SH-SY5Y (cell line): ENCODE data around the gene HOXD11.

Source experiments
- GATA2 ChIP-seq: IDR thresholded peaks from 2 replicates; pipeline ENCODE4 v1.6.1; 2011; ENCODE audit warnings: mild to moderate bottlenecking, low read depth, low read length
- GATA3 ChIP-seq: IDR thresholded peaks from 2 replicates; pipeline ENCODE4 v1.6.1; 2011; ENCODE audit warnings: low read depth, mild to moderate bottlenecking, low read length, moderate library complexity

Gene HOXD11

DNA sequence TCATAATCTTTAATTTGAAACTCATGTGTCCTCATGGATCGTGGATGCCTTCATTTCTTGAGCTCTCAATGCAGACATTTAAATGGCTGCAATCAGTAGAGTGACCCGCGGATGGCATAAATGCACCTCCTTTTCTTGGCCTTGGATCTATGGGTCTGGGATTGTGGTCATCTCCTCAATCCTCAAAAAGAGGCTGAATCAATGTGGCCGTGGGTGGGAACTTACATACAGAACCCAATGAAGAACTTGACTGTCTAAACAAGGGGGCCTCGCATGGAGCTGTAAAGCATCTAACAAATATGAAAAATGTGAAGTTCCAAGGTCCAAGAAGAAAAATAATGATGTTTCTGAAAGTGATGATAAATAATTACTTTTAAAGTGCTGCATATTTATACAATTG lies 11.7 kb upstream of the HOXD11 start:
- TF ChIP-seq GATA3: no peak
- TF ChIP-seq GATA2: no peak

DNA sequence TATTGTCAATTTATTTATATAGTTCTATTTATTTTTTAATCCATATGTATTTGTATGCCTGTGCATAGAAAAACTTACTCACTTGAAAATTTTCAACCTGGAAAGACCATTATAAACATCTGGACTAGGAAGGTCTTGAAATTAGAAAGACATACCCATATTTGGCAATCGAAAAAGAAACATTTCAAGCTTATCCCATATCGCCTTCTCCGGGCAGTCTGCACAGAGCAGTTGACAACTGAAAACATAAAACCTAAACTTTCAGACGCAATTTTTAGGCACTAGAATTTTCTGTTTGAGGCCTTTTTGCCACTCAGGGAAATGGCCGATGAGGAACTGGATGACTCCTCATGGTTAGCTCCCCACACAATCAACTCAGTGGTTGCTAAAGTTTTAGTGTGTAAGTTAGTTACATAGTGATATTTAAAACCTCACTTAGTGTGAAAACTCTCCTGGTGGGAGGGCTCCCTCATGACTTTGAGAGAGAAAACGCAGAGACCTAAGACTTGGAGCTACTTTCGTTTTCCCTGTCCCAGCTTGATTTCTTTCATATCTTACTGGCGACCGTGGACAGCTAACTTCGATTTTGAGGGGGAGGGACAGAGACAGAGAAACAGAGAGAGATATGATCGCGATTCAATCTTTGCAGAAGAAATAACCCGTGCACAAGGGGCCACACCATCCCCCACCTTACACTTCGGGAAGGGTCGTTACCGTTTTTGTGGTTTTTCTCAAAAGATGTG lies 10.7 kb upstream of the HOXD11 start:
- no peak for TF ChIP-seq GATA2
- no peak for TF ChIP-seq GATA3

DNA sequence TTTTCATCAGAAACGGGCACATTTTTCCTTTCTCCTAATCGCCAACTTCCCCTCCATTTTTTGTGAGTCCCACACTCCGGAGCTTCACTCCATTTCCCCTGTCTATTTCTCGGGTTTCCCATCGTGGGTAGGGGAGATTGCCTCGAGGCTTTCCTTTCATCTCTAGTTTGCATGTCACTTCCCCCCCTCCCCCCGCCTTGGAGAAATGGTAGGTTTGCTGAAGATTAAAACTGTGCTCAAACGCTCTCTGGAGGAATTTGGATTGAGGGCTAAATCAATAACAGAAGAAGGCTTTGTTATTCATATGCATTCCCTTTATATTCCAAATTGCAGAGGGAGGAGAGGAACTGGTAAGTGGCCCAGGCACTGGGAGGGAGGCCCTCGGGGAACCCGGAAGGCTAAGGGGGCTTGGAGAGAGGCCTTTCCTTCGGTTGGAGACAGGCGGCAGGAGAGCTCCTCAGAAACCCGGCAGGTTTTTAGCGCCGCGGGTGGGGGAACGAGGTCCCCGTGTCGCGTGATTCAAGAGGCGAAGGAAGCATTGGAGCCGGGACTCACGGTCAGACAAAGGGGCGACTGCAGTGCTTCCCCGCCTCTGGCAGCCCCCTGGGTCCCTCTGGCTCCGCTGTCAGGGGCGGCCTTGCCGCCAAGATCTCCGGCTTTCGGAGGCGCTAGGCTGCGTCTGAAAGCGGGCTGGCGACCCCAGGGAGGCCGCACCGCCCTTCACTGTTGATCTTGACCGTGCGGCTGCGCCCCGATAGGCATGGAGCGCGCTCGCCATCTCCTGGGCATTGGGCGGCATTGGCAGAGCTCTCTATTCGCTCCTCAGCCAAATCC lies 9.9 kb upstream of the HOXD11 start:
- TF ChIP-seq GATA2: no peak; the same call in 1 of the 2 replicates
- no peak for TF ChIP-seq GATA3

DNA sequence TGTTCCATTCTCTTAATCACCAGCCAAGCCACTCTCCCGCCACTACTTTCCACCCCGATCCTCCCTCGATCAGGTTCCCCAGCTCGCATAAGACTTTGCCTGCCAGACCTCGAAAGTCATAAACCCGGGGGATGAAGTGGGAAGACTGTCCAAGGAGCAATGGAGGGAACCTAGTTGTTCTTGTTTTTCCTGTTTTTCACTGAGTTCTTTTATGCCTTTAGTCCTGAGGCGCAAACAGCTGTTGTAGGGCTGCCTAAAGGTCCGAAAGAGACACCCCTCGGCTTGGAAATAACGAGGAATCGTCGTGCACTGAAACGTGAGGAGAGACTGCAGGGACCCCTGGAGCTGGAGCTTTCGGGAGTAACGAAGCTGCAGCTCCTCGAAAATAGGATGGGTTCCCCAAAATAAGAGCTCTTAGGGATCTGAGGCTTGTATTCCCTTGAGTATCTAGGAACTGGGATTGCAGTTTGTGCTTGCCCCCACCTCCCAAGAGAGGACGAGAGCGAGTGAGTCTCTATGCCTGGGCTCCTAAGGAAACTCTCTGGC lies 9.2 kb upstream of the HOXD11 start:
- TF ChIP-seq GATA2 (no peak), GATA3 (no peak)

GRCh38 chr2:176098366-176099158 lies 8.5 kb upstream of the HOXD11 start:
- TF ChIP-seq GATA2 (no peak), GATA3 (no peak)

- TF ChIP-seq GATA2 (no peak), GATA3 (no peak)
These were observed 7.8 kb upstream of the HOXD11 start for GRCh38 chr2:176099159-176099727.

DNA sequence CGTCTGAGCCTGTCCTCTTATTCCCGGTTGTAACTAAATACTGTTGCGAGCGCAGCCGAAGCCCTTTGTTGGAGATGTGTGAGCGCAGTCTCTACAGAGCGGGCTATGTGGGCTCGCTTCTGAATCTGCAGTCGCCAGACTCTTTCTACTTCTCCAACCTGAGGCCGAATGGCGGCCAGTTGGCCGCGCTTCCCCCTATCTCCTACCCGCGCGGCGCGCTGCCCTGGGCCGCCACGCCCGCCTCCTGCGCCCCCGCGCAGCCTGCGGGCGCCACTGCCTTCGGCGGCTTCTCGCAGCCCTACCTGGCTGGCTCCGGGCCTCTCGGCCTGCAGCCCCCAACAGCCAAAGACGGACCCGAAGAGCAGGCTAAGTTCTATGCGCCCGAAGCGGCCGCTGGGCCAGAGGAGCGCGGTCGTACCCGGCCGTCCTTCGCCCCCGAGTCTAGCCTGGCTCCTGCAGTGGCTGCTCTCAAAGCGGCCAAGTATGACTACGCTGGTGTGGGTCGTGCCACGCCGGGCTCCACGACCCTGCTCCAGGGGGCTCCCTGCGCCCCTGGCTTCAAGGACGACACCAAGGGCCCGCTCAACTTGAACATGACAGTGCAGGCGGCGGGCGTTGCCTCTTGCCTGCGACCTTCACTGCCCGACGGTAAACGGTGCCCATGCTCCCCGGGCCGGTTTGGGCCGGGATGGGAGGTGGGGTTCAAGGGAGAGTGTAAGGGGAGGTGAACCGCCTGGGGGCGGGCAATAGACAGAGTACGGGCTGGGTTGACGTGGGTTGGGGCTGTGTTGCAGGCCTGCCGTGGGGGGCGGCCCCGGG lies 7.1 kb upstream of the HOXD11 start, which contains the start of gene HOXD12:
Gene HOXD12 (plus strand): TSS at position 68 of the 819 bp plus-strand sequence. CDS start 7 bp downstream, at position 75.
- TF ChIP-seq GATA2 (no peak), GATA3 (no peak)

DNA sequence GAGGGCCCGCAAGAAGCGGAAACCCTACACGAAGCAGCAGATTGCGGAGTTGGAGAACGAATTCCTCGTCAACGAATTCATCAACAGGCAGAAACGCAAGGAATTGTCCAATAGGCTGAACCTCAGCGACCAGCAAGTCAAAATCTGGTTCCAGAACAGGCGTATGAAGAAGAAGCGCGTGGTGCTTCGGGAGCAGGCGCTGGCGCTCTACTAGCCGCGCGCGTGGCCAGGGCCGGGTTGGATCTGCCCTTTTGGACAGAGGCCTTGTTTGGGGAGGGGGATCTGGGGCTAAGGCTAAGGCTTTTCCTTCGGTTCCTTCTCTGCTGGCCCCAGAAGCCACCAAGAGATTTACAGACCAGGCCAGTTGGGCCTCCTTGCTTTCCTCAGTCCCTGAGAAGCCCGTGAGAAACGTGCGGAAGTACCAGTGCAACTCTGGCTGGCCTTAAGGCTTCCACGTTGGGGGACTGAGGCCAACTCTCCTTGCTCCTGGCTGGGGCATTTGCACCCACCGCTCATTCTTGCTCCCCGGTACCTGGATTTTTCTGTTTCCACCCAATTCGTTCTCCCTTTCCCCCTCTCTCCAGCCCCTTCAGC lies 6.4 kb upstream of the HOXD11 start:
- TF ChIP-seq GATA3: no peak
- no peak for TF ChIP-seq GATA2

GRCh38 chr2:176101216-176101830 lies 5.8 kb upstream of the HOXD11 start:
- TF ChIP-seq GATA2: no peak
- TF ChIP-seq GATA3: no peak

DNA sequence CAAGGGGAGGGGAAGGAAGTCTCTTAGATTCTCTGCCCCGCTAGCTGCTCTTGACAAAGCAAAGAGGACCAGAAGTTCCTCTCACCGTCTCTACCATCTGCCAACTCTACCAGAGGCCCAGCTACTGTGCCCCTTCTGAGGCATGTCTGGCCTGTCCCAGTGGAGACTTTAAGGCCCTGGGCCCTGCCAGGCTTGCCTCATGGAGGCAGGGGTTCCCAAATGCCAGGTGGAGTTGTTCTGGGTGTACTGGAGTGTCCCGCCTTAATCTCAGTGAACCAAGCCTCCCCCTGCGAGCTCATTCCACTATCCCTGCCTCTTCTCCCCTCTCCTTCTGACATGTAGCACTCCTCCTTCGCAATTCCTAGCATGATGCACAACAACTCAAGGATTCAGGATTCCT lies 5.2 kb upstream of the HOXD11 start:
- TF ChIP-seq GATA2: no peak
- no peak for TF ChIP-seq GATA3

DNA sequence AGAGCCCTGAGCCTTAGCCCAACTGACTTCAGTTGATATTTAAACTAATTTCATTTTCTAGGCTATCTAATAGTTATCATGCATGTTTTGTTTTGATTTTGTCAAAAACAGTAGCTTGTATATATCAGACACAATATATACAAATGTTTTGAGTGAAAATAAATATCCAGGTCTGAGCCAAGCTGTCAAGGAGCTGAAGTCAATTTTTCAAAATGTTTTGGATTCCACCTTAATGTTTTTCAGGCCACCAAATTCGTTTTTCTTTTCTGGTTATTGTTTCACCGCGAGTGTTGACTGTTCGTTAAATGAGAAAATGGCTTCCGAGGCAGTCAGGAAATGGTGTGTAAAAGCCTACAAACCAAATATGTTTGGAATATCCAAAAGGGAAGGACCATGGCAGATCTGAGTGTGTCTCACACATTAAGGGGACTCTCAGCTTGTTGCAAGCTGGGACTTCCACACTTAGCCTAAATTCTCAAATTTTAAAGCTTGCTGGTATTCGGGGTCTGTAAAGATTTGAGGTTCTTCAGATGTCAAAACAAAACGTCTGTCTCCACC lies 4.7 kb upstream of the HOXD11 start:
- TF ChIP-seq GATA3: no peak
- no peak for TF ChIP-seq GATA2

GRCh38 chr2:176103194-176103593 lies 3.9 kb upstream of the HOXD11 start:
- TF ChIP-seq GATA3: no peak
- no peak for TF ChIP-seq GATA2
